ENCODE measurements around the gene AADAT.
A peak's percentile ranks its signal among the peaks of the same experiment; 100 is the strongest.
"Not testable (repeated sequence)": the region's sequence is repeated elsewhere in the genome, so short reads cannot be mapped to it uniquely, and the experiment has no call there.

Gene AADAT

GRCh38 chr4:170089668-170090351, at the start of gene AADAT:
AADAT (minus strand) TSS chr4:170089956; CDS start chr4:170089690, 266 bp downstream.
- no peak for DNase-seq

GRCh38 chr4:170138580-170139194, 48.9 kb upstream of the AADAT start:
- peak; percentile 62 for DNase-seq

GRCh38 chr4:170137927-170138326, 48.2 kb upstream of the AADAT start:
- no peak for DNase-seq

GRCh38 chr4:170137466-170137865, 47.7 kb upstream of the AADAT start:
- DNase-seq = no peak

- no peak for DNase-seq
Measured at GRCh38 chr4:170134821-170135220, 45.1 kb upstream of the AADAT start.

- no peak for DNase-seq
Measured at GRCh38 chr4:170128219-170128804, 38.6 kb upstream of the AADAT start.

GRCh38 chr4:170127758-170128157, 38.0 kb upstream of the AADAT start:
- no peak for DNase-seq

- no peak for DNase-seq
Measured at GRCh38 chr4:170124406-170124805, 34.6 kb upstream of the AADAT start.

- DNase-seq = no peak
Measured at GRCh38 chr4:170122252-170122651, 32.5 kb upstream of the AADAT start.

- DNase-seq = no peak
Measured at GRCh38 chr4:170114636-170115035, 24.9 kb upstream of the AADAT start.

- not testable (repeated sequence) for DNase-seq
Measured at GRCh38 chr4:170114183-170114582, 24.4 kb upstream of the AADAT start.

- no peak for DNase-seq
Measured at GRCh38 chr4:170111546-170111945, 21.8 kb upstream of the AADAT start.

GRCh38 chr4:170111085-170111484, 21.3 kb upstream of the AADAT start:
- DNase-seq = no peak

- no peak for DNase-seq
Measured at GRCh38 chr4:170110285-170110672, 20.5 kb upstream of the AADAT start.

GRCh38 chr4:170109586-170110284, 20.0 kb upstream of the AADAT start:
- DNase-seq = no peak

- no peak for DNase-seq
Measured at GRCh38 chr4:170106900-170107299, 17.1 kb upstream of the AADAT start.

GRCh38 chr4:170102426-170102825, 12.7 kb upstream of the AADAT start:
- DNase-seq = no peak

- DNase-seq = not testable (repeated sequence)
Measured at GRCh38 chr4:170098171-170098570, 8.4 kb upstream of the AADAT start.

- DNase-seq = no peak
Measured at GRCh38 chr4:170097681-170098080, 7.9 kb upstream of the AADAT start.

GRCh38 chr4:170093973-170094535, 4.3 kb upstream of the AADAT start:
- no peak for DNase-seq

- DNase-seq = no peak
Measured at GRCh38 chr4:170091069-170091696, 1.4 kb upstream of the AADAT start.

- DNase-seq = no peak
Measured at GRCh38 chr4:170090352-170091052, 746 bp upstream of the AADAT start.
